ENCODE results near the gene ICAM1. TPM values are rescaled to one million over a fixed set of nuclear protein-coding genes. Genes with fewer than 3 reads are reported as not detected.
A peak's percentile ranks its signal among the peaks of the same experiment; 100 is the strongest.
"Not testable (repeated sequence)": the region's sequence is repeated elsewhere in the genome, so short reads cannot be mapped to it uniquely, and the experiment has no call there.

The ICAM1 gene
- total RNA-seq, 1 donor = 35.5 TPM

- Histone ChIP-seq H3K36me3 (ENCODE audit: insufficient read depth, low read length) (no peaks in the 10 kb centered on the region), H3K4me3 (ENCODE audit: insufficient read depth, low read length) (peak within 1 kb of the TSS; percentile 92), H3K27me3 (ENCODE audit: insufficient read depth, low read length) (no peaks in the 10 kb centered on the region), H3K4me1 (ENCODE audit: insufficient read depth, low read length) (peaks cover 12% of the 10 kb centered on the region), H4K20me1 (ENCODE audit: insufficient read depth, low read length) (peaks cover 20% of the 10 kb centered on the region), H3K27ac (ENCODE audit: low read depth, low read length) (peak within 1 kb of the TSS; percentile 83), H3K79me2 (ENCODE audit: insufficient read depth, low read length) (peaks cover 13% of the 10 kb centered on the region), H3K9me3 (ENCODE audit: low read depth, low read length) (no peaks in the 10 kb centered on the region), H3K4me2 (ENCODE audit: insufficient read depth, low read length) (peak within 1 kb of the TSS; percentile 81), H2AFZ (ENCODE audit: low read length) (peak within 1 kb of the TSS; percentile 74)
- no peak for TF ChIP-seq CTCF (IDR thresholded peaks at IDR 0.05; ENCODE audit: extremely low read depth, low read depth, low read length)
- peak; percentile 98 for DNase-seq (ENCODE audit: insufficient read length, low spot score, missing footprints)
Observed at GRCh38 chr19:10230861-10231611, 39.9 kb upstream of the ICAM1 start, which contains the start of gene S1PR2. S1PR2 (minus strand) TSS chr19:10231331; CDS start chr19:10224905, 6,426 bp downstream.

- TF ChIP-seq CTCF (IDR thresholded peaks at IDR 0.05; ENCODE audit: extremely low read depth, low read depth, low read length) = no peak
- no peak overlapping the region for H2AFZ ChIP-seq (ENCODE audit: low read length)
- H3K27ac ChIP-seq (ENCODE audit: low read depth, low read length) = peak overlapping the region; percentile 56
Observed at GRCh38 chr19:10231612-10232228, 39.2 kb upstream of the ICAM1 start.

GRCh38 chr19:10233946-10234345 lies 37.0 kb upstream of the ICAM1 start:
- Histone ChIP-seq H3K27ac (ENCODE audit: low read depth, low read length) (no peak overlapping the region), H4K20me1 (ENCODE audit: insufficient read depth, low read length) (peaks cover 8% of the 10 kb centered on the region), H3K79me2 (ENCODE audit: insufficient read depth, low read length) (peaks cover 9% of the 10 kb centered on the region), H3K4me3 (ENCODE audit: insufficient read depth, low read length) (no peak overlapping the region), H3K4me2 (ENCODE audit: insufficient read depth, low read length) (no peak overlapping the region), H3K27me3 (ENCODE audit: insufficient read depth, low read length) (no peaks in the 10 kb centered on the region), H3K36me3 (ENCODE audit: insufficient read depth, low read length) (no peaks in the 10 kb centered on the region), H2AFZ (ENCODE audit: low read length) (no peak overlapping the region), H3K9me3 (ENCODE audit: low read depth, low read length) (no peaks in the 10 kb centered on the region), H3K4me1 (ENCODE audit: insufficient read depth, low read length) (peaks cover 25% of the 10 kb centered on the region)
- DNase-seq (ENCODE audit: insufficient read length, low spot score, missing footprints) = no peak
- no peak for TF ChIP-seq CTCF (IDR thresholded peaks at IDR 0.05; ENCODE audit: extremely low read depth, low read depth, low read length)

More at GRCh38 chr19:10231612-10232228, 39.2 kb upstream of the ICAM1 start:
- no peaks in the 10 kb centered on the region for H3K36me3 ChIP-seq (ENCODE audit: insufficient read depth, low read length)
- peaks cover 13% of the 10 kb centered on the region for H3K79me2 ChIP-seq (ENCODE audit: insufficient read depth, low read length)
- H4K20me1 ChIP-seq (ENCODE audit: insufficient read depth, low read length) = peaks cover 19% of the 10 kb centered on the region
- peaks cover 13% of the 10 kb centered on the region for H3K4me1 ChIP-seq (ENCODE audit: insufficient read depth, low read length)
- no peak for DNase-seq (ENCODE audit: insufficient read length, low spot score, missing footprints)
- H3K4me2 ChIP-seq (ENCODE audit: insufficient read depth, low read length) = peak overlapping the region; percentile 58
- H3K4me3 ChIP-seq (ENCODE audit: insufficient read depth, low read length) = peak overlapping the region; percentile 92
- no peaks in the 10 kb centered on the region for H3K27me3 ChIP-seq (ENCODE audit: insufficient read depth, low read length)
- no peaks in the 10 kb centered on the region for H3K9me3 ChIP-seq (ENCODE audit: low read depth, low read length)

GRCh38 chr19:10235003-10235402 lies 35.9 kb upstream of the ICAM1 start:
- H3K27ac ChIP-seq (ENCODE audit: low read depth, low read length) = no peak overlapping the region
- H3K4me1 ChIP-seq (ENCODE audit: insufficient read depth, low read length) = peaks cover 22% of the 10 kb centered on the region
- no peak for DNase-seq (ENCODE audit: insufficient read length, low spot score, missing footprints)

GRCh38 chr19:10235409-10235808 lies 35.5 kb upstream of the ICAM1 start:
- not testable (repeated sequence) for H2AFZ ChIP-seq (ENCODE audit: low read length); H3K36me3 ChIP-seq (ENCODE audit: insufficient read depth, low read length); H3K4me3 ChIP-seq (ENCODE audit: insufficient read depth, low read length); H3K9me3 ChIP-seq (ENCODE audit: low read depth, low read length); H3K27ac ChIP-seq (ENCODE audit: low read depth, low read length); H3K4me2 ChIP-seq (ENCODE audit: insufficient read depth, low read length); H3K79me2 ChIP-seq (ENCODE audit: insufficient read depth, low read length); DNase-seq (ENCODE audit: insufficient read length, low spot score, missing footprints); H3K27me3 ChIP-seq (ENCODE audit: insufficient read depth, low read length); H4K20me1 ChIP-seq (ENCODE audit: insufficient read depth, low read length)
- H3K4me1 ChIP-seq (ENCODE audit: insufficient read depth, low read length) = peaks cover 22% of the 10 kb centered on the region

More at GRCh38 chr19:10235003-10235402, 35.9 kb upstream of the ICAM1 start:
- no peaks in the 10 kb centered on the region for H3K36me3 ChIP-seq (ENCODE audit: insufficient read depth, low read length)
- H3K79me2 ChIP-seq (ENCODE audit: insufficient read depth, low read length) = peaks cover 2% of the 10 kb centered on the region
- H3K4me2 ChIP-seq (ENCODE audit: insufficient read depth, low read length) = no peak overlapping the region
- H4K20me1 ChIP-seq (ENCODE audit: insufficient read depth, low read length) = no peaks in the 10 kb centered on the region
- no peak for TF ChIP-seq CTCF (IDR thresholded peaks at IDR 0.05; ENCODE audit: extremely low read depth, low read depth, low read length)
- no peak overlapping the region for H3K4me3 ChIP-seq (ENCODE audit: insufficient read depth, low read length)
- no peaks in the 10 kb centered on the region for H3K9me3 ChIP-seq (ENCODE audit: low read depth, low read length)
- no peaks in the 10 kb centered on the region for H3K27me3 ChIP-seq (ENCODE audit: insufficient read depth, low read length)
- H2AFZ ChIP-seq (ENCODE audit: low read length) = no peak overlapping the region
